Osteoblast (primary cell): ENCODE results near the gene HOXB5. TPM values are rescaled to one million over a fixed set of nuclear protein-coding genes. Genes with fewer than 3 reads are reported as not detected.
A peak's percentile ranks its signal among the peaks of the same experiment; 100 is the strongest.

ENCODE experiments used
- DNase-seq: peaks from one replicate; pipeline ENCODE4 v3.0.0; 2011; ENCODE audit warnings: low spot score, mixed read lengths; ENCODE audit not compliant: insufficient read length; ENCODE audit errors: missing footprints
- H2AFZ ChIP-seq: 2 replicates; pipeline ENCODE4 v1.6.0; 2011; ENCODE audit warnings: mild to moderate bottlenecking, low read length
- H3K27ac ChIP-seq: 2 replicates; pipeline ENCODE4 v1.5.1; 2011; ENCODE audit warnings: mild to moderate bottlenecking, low read depth, low read length, moderate library complexity
- H3K27me3 ChIP-seq: 2 replicates; pipeline ENCODE4 v1.6.0; 2012; ENCODE audit warnings: mild to moderate bottlenecking, control low read depth, inconsistent platforms, low read length, moderate library complexity; ENCODE audit not compliant: insufficient read depth
- H3K36me3 ChIP-seq: 2 replicates; pipeline ENCODE4 v1.5.1; 2011; ENCODE audit warnings: mild to moderate bottlenecking, low read length, control low read depth, moderate library complexity; ENCODE audit not compliant: insufficient read depth
- H3K4me1 ChIP-seq: 2 replicates; pipeline ENCODE4 v1.5.1; 2011; ENCODE audit warnings: mild to moderate bottlenecking, low read length, control low read depth, moderate library complexity; ENCODE audit not compliant: insufficient read depth
- H3K4me2 ChIP-seq: 2 replicates; pipeline ENCODE4 v1.6.0; 2011; ENCODE audit warnings: mild to moderate bottlenecking, low read length; ENCODE audit not compliant: insufficient read depth
- H3K4me3 ChIP-seq: fragments of 200-600 bp; sonication (generic); 3 replicates; pipeline ENCODE4 v1.5.1; 2012; ENCODE audit warnings: mild to moderate bottlenecking, low read length, inconsistent platforms; ENCODE audit not compliant: insufficient read depth
- H3K79me2 ChIP-seq: 2 replicates; pipeline ENCODE4 v1.6.0; 2012; ENCODE audit warnings: mild to moderate bottlenecking, low read length, control low read depth, inconsistent platforms; ENCODE audit not compliant: insufficient read depth
- H3K9me3 ChIP-seq: 2 replicates; pipeline ENCODE4 v1.5.1; 2011; ENCODE audit warnings: low read depth, low read length, control low read depth
- H4K20me1 ChIP-seq: 2 replicates; pipeline ENCODE4 v1.6.0; 2012; ENCODE audit warnings: mild to moderate bottlenecking, low read length, control low read depth; ENCODE audit not compliant: insufficient read depth
- total RNA-seq: library from RNA; depleted of rRNA; stranded (reverse); fragments of >200 nt; gene quantifications from 2 replicates; pipeline ENCODE4 v1.2.3, GENCODE V29; 2012
- TF ChIP-seq, protein P1 (sequence below): IDR thresholded peaks from 2 replicates; pipeline ENCODE4 v1.5.1; 2011; ENCODE audit warnings: mild to moderate bottlenecking, low read depth, low read length, moderate library complexity; ENCODE audit errors: extremely low read depth

The HOXB5 gene
- total RNA-seq, 1 donor, result not detected

DNA sequence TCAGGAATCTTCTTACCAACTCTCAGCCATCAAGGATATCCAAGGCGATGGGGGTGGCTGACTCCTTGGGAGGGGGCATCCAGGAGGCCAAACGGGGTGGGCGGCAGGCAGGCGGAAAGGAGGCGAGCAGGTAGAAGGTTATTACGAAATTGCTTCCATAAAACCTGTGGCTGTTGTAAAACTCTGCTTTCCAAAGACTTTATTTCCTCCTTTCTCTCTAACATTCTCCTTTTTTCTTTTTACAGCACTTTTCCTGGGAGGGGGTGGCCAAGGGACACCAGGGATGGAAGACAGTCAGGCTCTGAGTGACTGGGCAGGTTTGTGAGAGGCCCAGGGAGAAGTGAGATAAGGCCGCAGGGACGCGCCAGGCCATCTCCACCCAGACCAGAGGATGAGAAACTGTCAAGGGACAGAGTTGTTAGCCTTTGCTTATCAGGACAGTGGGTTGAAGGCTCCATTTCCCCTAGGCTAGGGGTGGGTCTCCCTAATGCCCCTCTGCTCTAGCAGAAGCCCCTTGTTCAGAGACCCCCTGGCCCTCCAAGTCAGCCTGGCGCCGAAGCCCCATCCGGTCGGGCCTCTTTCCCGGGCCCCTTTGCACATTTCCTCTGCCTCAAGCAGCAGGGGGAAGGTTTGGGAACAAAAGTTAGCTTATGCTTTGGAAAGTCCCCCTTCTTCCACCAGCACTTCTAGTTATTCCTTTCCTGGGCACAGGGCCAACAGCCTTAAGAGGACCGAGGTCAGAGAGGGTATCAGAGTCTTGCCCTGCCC lies 37.5 kb upstream of the HOXB5 start:
- H3K4me3 ChIP-seq, result no peak overlapping the region
- H3K27ac ChIP-seq, result no peak overlapping the region
- peaks cover 2% of the 10 kb centered on the region for H4K20me1 ChIP-seq
- H3K4me2 ChIP-seq, result no peak overlapping the region
- TF ChIP-seq, protein P1, sequence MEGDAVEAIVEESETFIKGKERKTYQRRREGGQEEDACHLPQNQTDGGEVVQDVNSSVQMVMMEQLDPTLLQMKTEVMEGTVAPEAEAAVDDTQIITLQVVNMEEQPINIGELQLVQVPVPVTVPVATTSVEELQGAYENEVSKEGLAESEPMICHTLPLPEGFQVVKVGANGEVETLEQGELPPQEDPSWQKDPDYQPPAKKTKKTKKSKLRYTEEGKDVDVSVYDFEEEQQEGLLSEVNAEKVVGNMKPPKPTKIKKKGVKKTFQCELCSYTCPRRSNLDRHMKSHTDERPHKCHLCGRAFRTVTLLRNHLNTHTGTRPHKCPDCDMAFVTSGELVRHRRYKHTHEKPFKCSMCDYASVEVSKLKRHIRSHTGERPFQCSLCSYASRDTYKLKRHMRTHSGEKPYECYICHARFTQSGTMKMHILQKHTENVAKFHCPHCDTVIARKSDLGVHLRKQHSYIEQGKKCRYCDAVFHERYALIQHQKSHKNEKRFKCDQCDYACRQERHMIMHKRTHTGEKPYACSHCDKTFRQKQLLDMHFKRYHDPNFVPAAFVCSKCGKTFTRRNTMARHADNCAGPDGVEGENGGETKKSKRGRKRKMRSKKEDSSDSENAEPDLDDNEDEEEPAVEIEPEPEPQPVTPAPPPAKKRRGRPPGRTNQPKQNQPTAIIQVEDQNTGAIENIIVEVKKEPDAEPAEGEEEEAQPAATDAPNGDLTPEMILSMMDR, result no peak
- peak; percentile 76 for DNase-seq
- H3K27me3 ChIP-seq, result peaks cover 98% of the 10 kb centered on the region
- H2AFZ ChIP-seq, result no peak overlapping the region
- H3K79me2 ChIP-seq, result no peaks in the 10 kb centered on the region
- no peaks in the 10 kb centered on the region for H3K36me3 ChIP-seq
- no peaks in the 10 kb centered on the region for H3K4me1 ChIP-seq
- no peaks in the 10 kb centered on the region for H3K9me3 ChIP-seq

- Histone ChIP-seq H3K36me3 (no peaks in the 10 kb centered on the region), H3K9me3 (no peaks in the 10 kb centered on the region), H3K27ac (no peak overlapping the region), H3K4me1 (no peaks in the 10 kb centered on the region), H3K4me3 (no peak overlapping the region), H4K20me1 (peaks cover 2% of the 10 kb centered on the region), H3K27me3 (peaks cover 98% of the 10 kb centered on the region), H3K79me2 (no peaks in the 10 kb centered on the region), H2AFZ (no peak overlapping the region), H3K4me2 (no peak overlapping the region)
- peak; percentile 27 for DNase-seq
- TF ChIP-seq, protein P1, result no peak
Observed at GRCh38 chr17:48630009-48630924, 36.7 kb upstream of the HOXB5 start.

DNA sequence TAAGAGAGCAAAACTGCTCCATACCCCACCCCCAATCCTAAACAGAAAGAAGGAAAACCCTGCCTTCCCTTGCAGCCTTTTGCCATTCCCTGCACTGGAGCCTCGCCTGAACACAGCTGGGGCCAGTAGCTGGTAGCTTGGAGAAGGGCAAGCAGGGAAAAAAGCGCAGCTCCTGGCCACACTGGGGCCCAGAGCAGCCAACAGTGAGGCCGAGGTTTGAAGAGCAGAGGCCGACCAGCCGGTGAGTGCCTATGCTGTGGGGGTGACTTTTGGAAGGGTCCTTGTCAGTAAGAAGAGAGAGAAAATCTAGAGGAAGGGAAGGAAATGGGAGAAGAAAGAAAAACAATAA lies 35.8 kb upstream of the HOXB5 start:
- Histone ChIP-seq H3K27ac (no peak overlapping the region), H3K4me1 (no peaks in the 10 kb centered on the region), H3K36me3 (no peaks in the 10 kb centered on the region), H3K9me3 (no peaks in the 10 kb centered on the region), H3K4me3 (no peak overlapping the region), H3K4me2 (no peak overlapping the region), H2AFZ (no peak overlapping the region), H3K79me2 (no peaks in the 10 kb centered on the region), H3K27me3 (peaks cover 98% of the 10 kb centered on the region), H4K20me1 (peaks cover 2% of the 10 kb centered on the region)
- TF ChIP-seq, protein P1, result no peak
- DNase-seq, result no peak
